GM19023 (cell line): Measurements from ENCODE around the gene N4BP2L1.

ENCODE experiments used
- ATAC-seq: cut with Tn5 transposase; IDR thresholded peaks from one replicate; pipeline ENCODE4 v1.9.1; 2021; ENCODE audit warnings: mild to moderate bottlenecking, moderate library complexity; ENCODE audit not compliant: unreplicated experiment

Gene N4BP2L1

GRCh38 chr13:32427852-32428580 lies at the start of gene N4BP2L1:
TSS of gene N4BP2L1 (minus strand) at chr13:32428130. CDS start at chr13:32428082, 48 bp downstream.
- ATAC-seq: peak; percentile 81

GRCh38 chr13:32476892-32477291 lies 49.0 kb upstream of the N4BP2L1 start:
- ATAC-seq: no peak

- ATAC-seq: no peak
These were observed 48.2 kb upstream of the N4BP2L1 start for GRCh38 chr13:32476021-32476731.

- no peak for ATAC-seq
These were observed 47.3 kb upstream of the N4BP2L1 start for GRCh38 chr13:32474999-32475792.

GRCh38 chr13:32473650-32474049 lies 45.7 kb upstream of the N4BP2L1 start:
- no peak for ATAC-seq

- ATAC-seq: peak; percentile 70
These were observed 44.3 kb upstream of the N4BP2L1 start for GRCh38 chr13:32472194-32472621.

GRCh38 chr13:32471187-32471922 lies 43.4 kb upstream of the N4BP2L1 start:
- no peak for ATAC-seq

- ATAC-seq: no peak
These were observed 40.7 kb upstream of the N4BP2L1 start for GRCh38 chr13:32468502-32469142.

GRCh38 chr13:32456591-32456990 lies 28.7 kb upstream of the N4BP2L1 start:
- no peak for ATAC-seq

GRCh38 chr13:32455594-32455903 lies 27.6 kb upstream of the N4BP2L1 start:
- no peak for ATAC-seq

- ATAC-seq: no peak
These were observed 27.1 kb upstream of the N4BP2L1 start for GRCh38 chr13:32454886-32455593.

- no peak for ATAC-seq
These were observed 26.1 kb upstream of the N4BP2L1 start for GRCh38 chr13:32453981-32454380.

- ATAC-seq: no peak
These were observed 21.0 kb upstream of the N4BP2L1 start for GRCh38 chr13:32448972-32449371.

- no peak for ATAC-seq
These were observed 20.1 kb upstream of the N4BP2L1 start for GRCh38 chr13:32447894-32448623.

- ATAC-seq: no peak
These were observed 19.0 kb upstream of the N4BP2L1 start for GRCh38 chr13:32446773-32447465.

- no peak for ATAC-seq
These were observed 18.3 kb upstream of the N4BP2L1 start for GRCh38 chr13:32446220-32446619.

- ATAC-seq: no peak
These were observed 17.5 kb upstream of the N4BP2L1 start for GRCh38 chr13:32445461-32445860.

GRCh38 chr13:32443111-32443510 lies 15.2 kb upstream of the N4BP2L1 start:
- peak; percentile 57 for ATAC-seq

GRCh38 chr13:32438871-32439270 lies 10.9 kb upstream of the N4BP2L1 start:
- no peak for ATAC-seq
